ENCODE data around the gene ELP2.

DNA sequence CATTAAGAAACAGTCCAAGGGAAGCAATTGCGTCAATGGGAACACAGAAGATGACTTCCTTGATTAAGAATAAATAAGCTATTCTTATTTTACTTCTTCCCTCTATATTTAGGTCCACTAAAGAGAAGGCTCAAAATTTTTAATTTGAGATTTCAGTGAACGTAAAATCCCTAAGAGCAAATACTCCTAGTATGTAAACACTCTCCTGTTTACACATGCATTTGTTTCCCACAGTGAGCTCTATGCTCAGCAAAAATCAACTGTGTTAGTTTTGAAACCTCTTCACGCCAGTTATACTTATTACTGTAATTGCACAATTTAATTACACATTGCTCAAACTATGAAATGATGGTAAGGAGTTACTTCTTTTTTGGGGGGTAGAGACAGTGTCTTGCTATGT lies 9.4 kb upstream of the ELP2 start:
- TF ChIP-seq, protein P1, sequence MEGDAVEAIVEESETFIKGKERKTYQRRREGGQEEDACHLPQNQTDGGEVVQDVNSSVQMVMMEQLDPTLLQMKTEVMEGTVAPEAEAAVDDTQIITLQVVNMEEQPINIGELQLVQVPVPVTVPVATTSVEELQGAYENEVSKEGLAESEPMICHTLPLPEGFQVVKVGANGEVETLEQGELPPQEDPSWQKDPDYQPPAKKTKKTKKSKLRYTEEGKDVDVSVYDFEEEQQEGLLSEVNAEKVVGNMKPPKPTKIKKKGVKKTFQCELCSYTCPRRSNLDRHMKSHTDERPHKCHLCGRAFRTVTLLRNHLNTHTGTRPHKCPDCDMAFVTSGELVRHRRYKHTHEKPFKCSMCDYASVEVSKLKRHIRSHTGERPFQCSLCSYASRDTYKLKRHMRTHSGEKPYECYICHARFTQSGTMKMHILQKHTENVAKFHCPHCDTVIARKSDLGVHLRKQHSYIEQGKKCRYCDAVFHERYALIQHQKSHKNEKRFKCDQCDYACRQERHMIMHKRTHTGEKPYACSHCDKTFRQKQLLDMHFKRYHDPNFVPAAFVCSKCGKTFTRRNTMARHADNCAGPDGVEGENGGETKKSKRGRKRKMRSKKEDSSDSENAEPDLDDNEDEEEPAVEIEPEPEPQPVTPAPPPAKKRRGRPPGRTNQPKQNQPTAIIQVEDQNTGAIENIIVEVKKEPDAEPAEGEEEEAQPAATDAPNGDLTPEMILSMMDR (conservative IDR thresholded peaks at IDR 0.05; ENCODE audit: low read depth, low read length): no peak
- TF ChIP-seq EZH2phosphoT487 (IDR thresholded peaks at IDR 0.05; ENCODE audit: borderline replicate concordance, low read length): no peak
